OCI-LY1 (cell line): ENCODE data around the gene TNP1.

ENCODE experiments used
- EZH2 ChIP-seq: fragments of 200-600 bp; sonication (generic), shearing (Covaris generic); IDR thresholded peaks from 2 replicates; pipeline ENCODE4 v1.8.0; 2017; ENCODE audit warnings: borderline replicate concordance, mixed run types, mild to moderate bottlenecking, antibody characterized with exemption, low read length, moderate library complexity, mixed read lengths
- TF ChIP-seq, protein P1 (sequence below): fragments of 200-600 bp; sonication (generic), shearing (Covaris generic); IDR thresholded peaks from 2 replicates; pipeline ENCODE4 v1.5.1; 2017; ENCODE audit warnings: mild to moderate bottlenecking, antibody characterized with exemption, low read length, moderate library complexity, mixed read lengths

DNA sequence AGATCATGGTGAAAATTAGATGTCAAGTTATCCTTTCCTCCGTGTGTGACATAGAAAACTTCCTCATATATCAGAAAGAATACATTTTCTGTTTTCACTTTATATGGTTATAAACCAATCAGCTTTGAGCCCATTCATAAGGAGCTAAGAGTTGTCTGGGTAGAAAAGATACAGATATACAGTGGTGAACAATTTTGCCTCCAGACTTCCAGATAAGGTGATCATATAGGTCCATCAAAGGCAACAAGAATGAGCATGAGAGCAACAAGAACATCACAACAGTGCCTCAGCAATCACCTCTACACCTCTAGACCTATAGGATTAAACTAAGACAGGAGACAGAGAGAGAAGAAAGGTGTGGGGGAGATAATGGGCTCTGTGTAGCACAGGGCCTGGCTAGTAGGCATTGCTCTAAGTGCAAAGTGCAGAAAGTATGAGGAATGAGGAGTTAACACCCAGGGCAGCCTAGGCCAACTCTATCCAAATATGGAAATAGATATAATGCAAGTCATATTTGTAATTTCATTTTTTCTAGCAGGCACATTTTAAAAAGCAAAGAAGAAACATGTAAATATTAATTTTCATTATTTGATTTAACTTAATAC lies 8.3 kb downstream of the TNP1 start:
- TF ChIP-seq EZH2, result no peak
- TF ChIP-seq, protein P1, sequence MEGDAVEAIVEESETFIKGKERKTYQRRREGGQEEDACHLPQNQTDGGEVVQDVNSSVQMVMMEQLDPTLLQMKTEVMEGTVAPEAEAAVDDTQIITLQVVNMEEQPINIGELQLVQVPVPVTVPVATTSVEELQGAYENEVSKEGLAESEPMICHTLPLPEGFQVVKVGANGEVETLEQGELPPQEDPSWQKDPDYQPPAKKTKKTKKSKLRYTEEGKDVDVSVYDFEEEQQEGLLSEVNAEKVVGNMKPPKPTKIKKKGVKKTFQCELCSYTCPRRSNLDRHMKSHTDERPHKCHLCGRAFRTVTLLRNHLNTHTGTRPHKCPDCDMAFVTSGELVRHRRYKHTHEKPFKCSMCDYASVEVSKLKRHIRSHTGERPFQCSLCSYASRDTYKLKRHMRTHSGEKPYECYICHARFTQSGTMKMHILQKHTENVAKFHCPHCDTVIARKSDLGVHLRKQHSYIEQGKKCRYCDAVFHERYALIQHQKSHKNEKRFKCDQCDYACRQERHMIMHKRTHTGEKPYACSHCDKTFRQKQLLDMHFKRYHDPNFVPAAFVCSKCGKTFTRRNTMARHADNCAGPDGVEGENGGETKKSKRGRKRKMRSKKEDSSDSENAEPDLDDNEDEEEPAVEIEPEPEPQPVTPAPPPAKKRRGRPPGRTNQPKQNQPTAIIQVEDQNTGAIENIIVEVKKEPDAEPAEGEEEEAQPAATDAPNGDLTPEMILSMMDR, result no peak
